Left lung (tissue), 10 donors: ENCODE measurements around the gene ZNF81. TPM values are rescaled to one million over a fixed set of nuclear protein-coding genes. Genes with fewer than 3 reads are reported as not detected.
A peak's percentile ranks its signal among the peaks of the same experiment; 100 is the strongest.
"Not testable (repeated sequence)": the region's sequence is repeated elsewhere in the genome, so short reads cannot be mapped to it uniquely, and the experiment has no call there.

Experiments used
- ATAC-seq: fragments of 200-7000 bp; cut with Tn5 transposase; one replicate; pipeline ENCODE4 v1.9.1; 2020; ENCODE audit warnings: moderate library complexity
- DNase-seq, 4 donors: peaks; one replicate each; pipeline ENCODE4 v3.0.0-alpha.2; 2013 to 2020
- H3K27ac ChIP-seq, 2 donors: fragments of 200-600 bp; sonication (generic) in 1 of 2; one replicate each; pipeline versions ENCODE4 v1.5.0 to v1.8.0; 2020 to 2021
- H3K27me3 ChIP-seq, 2 donors: fragments of 200-600 bp; sonication (generic) in 1 of 2; one replicate each; pipeline versions ENCODE4 v1.5.0 to v1.8.0; 2020 to 2021
- H3K36me3 ChIP-seq, 2 donors: fragments of 200-600 bp; sonication (generic) in 1 of 2; one replicate each; pipeline versions ENCODE4 v1.5.0 to v1.8.0; 2020 to 2021
- H3K4me1 ChIP-seq, 2 donors: fragments of 200-600 bp; one replicate each; pipeline ENCODE4 v1.8.0; 2021
- H3K4me3 ChIP-seq, 2 donors: fragments of 200-600 bp; sonication (generic) in 1 of 2; one replicate each; pipeline versions ENCODE4 v1.5.0 to v1.8.0; 2020 to 2021; ENCODE audit warnings: mild to moderate bottlenecking in 1 of 2
- H3K9me3 ChIP-seq, 2 donors: fragments of 200-600 bp; sonication (generic) in 1 of 2; one replicate each; pipeline versions ENCODE4 v1.5.0 to v1.8.0; 2020 to 2021
- intact Hi-C, 2 donors: fragments of 100-400 bp; cut with DNase I; formaldehyde crosslinking; loops; one replicate each; pipeline versions ENCODE4 v1.11.2 to v1.14.2; 2022
- polyA plus RNA-seq, 6 donors: library from polyadenylated mRNA; unstranded; fragments of 120-200 nt; gene quantifications; one replicate each; pipeline ENCODE4 v1.2.1, GENCODE V29; 2013; ENCODE audit not compliant: insufficient read length in 6 of 6
- total RNA-seq, 2 donors: library from RNA; stranded (reverse); fragmentation: NEBNext Ultra II Directional; extraction: Animal tissue kit (Norgen Biotek cat#: 25700); gene quantifications; one replicate each; pipeline ENCODE4 v1.2.1, GENCODE V29; 2021
- TF ChIP-seq, protein P1 (sequence below), 2 donors: fragments of 200-600 bp; sonication (generic) in 1 of 2; IDR thresholded peaks; one replicate each; pipeline versions ENCODE4 v1.5.0 to v1.8.0; 2021; ENCODE audit warnings: antibody characterized with exemption in 2 of 2
- donor health status: DM: no; HTN: yes; CAD: no.
- donor health status: DM: no; HTN: no; CAD: no.

Gene ZNF81
- total and polyA plus RNA-seq, 8 donors: 5.8 to 12.3 (median 7.3) TPM

DNA sequence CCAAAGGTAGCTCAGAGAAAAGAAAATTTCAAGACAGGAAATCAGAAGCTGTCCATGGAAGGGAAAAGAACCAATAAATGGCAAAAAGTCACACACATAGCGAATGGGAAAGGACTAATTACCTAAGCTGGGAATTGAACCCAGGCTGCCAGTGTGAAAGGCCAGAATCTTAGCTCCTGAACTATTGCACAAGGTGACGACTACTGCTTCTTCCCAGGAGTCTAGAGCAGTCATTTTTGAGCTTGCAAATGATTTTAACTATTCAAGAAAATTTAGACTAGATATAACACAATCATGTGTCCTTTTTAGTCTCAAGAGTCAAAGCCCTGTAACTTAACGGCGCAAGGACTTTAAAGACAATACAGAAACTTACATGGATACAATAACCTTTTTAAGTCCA lies 34.1 kb upstream of the ZNF81 start:
- DNase-seq: no peak
- H3K4me1 ChIP-seq: no peaks in the 10 kb centered on the region
- H3K36me3 ChIP-seq: no peaks in the 10 kb centered on the region
- H3K9me3 ChIP-seq: no peaks in the 10 kb centered on the region
- H3K27me3 ChIP-seq: no peaks in the 10 kb centered on the region
- intact Hi-C loops: no loop called here
- no peak overlapping the region for H3K27ac ChIP-seq
- ATAC-seq: peak; percentile 37
- H3K4me3 ChIP-seq: no peak overlapping the region
- TF ChIP-seq, protein P1, sequence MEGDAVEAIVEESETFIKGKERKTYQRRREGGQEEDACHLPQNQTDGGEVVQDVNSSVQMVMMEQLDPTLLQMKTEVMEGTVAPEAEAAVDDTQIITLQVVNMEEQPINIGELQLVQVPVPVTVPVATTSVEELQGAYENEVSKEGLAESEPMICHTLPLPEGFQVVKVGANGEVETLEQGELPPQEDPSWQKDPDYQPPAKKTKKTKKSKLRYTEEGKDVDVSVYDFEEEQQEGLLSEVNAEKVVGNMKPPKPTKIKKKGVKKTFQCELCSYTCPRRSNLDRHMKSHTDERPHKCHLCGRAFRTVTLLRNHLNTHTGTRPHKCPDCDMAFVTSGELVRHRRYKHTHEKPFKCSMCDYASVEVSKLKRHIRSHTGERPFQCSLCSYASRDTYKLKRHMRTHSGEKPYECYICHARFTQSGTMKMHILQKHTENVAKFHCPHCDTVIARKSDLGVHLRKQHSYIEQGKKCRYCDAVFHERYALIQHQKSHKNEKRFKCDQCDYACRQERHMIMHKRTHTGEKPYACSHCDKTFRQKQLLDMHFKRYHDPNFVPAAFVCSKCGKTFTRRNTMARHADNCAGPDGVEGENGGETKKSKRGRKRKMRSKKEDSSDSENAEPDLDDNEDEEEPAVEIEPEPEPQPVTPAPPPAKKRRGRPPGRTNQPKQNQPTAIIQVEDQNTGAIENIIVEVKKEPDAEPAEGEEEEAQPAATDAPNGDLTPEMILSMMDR (IDR thresholded peaks at IDR 0.05): no peak

DNA sequence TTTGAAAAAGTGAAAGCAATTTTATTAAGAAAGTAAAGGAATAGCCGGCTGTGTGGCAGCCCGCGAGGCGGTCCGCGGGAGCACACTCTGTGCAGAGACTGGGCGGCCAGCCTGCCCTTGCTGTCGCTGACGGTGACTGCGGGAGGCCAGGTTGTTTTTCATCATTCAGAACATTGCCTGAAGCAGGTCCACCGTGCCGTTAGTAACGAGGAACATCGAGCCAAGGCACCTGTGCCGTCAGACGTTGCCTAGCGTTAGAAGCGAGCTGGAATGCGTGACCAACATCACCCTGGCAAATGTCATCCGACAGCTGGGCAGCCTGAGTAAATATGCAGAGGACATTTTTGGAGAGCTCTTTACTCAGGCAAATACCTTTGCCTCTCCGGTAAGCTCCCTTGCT lies 33.6 kb upstream of the ZNF81 start:
- H3K27me3 ChIP-seq, H3K4me3 ChIP-seq, H3K4me1 ChIP-seq, intact Hi-C loops, DNase-seq, H3K27ac ChIP-seq, H3K36me3 ChIP-seq, H3K9me3 ChIP-seq: not testable (repeated sequence)
- ATAC-seq: peak; percentile 68

DNA sequence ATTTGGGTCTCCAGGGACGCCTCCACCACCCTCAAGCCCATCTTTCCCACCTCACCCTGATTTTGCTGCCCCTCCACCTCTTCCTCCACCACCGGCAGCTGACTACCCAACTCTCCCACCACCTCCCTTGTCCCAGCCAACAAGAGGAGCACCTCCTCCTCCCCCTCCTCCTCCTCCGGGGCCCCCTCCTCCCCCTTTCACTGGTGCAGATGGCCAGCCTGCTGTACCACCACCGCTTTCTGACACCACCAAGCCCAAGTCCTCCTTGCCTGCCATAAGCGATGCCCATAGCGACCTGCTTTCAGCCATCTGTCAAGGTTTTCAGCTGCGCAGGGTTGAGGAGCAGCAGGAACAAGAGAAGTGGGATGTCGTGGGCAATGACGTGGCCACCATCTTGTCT lies 32.4 kb upstream of the ZNF81 start:
- Histone ChIP-seq H3K4me1 (no peaks in the 10 kb centered on the region), H3K4me3 (no peak overlapping the region), H3K9me3 (no peaks in the 10 kb centered on the region), H3K36me3 (no peaks in the 10 kb centered on the region), H3K27me3 (no peaks in the 10 kb centered on the region), H3K27ac (no peak overlapping the region)
- TF ChIP-seq, protein P1 (IDR thresholded peaks at IDR 0.05): no peak
- DNase-seq (no peak), ATAC-seq (no peak)
- intact Hi-C loops: no loop called here

DNA sequence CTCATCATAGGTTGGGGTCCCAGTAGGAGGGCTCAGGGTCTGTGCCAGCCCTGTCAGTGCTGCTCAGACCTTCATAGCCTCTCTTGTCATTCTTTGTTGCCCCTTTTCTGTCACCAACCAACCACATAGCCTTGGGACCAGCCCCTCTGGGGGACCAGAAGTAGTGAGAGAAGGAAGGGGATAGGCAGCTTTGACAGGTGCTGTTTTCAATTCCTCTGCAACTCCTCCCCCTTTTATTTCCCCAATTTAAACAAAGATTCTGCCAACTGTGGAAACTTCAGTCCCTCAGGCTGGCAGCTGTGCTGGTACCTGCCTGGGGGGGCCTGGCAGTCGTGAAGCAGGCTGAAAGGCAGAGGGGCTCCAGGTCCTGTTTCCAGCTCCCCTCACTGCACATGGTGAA lies 30.9 kb upstream of the ZNF81 start:
- intact Hi-C loops, H3K27me3 ChIP-seq: not testable (repeated sequence)

DNA sequence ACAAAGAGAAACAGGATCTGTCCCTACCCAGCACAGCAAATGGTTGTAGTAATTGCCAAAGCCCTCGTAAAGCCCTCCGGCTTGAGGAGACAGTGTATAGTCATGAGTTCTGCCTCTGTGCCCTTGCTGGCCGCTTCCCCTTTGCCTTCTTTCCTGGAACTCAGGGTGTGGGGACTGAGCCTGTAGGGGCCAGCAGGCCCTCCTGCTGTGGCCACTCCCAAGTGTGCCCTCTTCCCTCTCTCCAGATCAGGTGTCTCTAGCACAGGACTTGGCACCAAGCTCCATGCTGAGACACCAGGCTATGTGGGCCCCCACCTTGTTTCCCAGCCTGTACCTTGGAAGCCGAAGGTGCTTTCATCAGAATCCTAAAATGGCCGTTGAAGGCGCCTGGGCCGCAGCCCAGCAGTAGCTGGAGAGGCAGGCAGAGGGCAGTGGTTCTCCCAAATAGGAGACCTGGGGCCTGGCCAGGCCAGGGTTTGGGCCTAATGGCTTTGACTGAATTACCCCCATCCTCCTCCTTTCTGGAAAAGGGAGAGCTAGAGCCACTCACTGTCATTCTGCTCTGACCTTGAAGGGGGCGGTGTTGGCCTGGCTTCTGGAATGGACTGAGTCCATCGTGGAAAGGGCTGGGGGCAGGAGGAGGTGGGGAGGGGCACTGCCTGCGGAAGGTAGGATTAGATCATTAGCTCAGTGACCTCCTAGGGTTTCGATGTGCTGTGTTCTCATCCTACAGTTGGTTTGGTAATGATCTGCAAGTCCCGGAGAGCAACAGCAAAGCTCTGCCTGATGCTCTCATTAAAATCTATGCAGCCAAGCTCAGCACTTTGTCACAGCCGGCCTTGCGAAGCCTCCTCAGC lies 30.1 kb upstream of the ZNF81 start:
- H3K4me3 ChIP-seq, DNase-seq, H3K27me3 ChIP-seq, ATAC-seq, H3K9me3 ChIP-seq, H3K27ac ChIP-seq, H3K4me1 ChIP-seq, H3K36me3 ChIP-seq, intact Hi-C loops: not testable (repeated sequence)

More for the DNA sequence above, 30.9 kb upstream of the ZNF81 start:
- not testable (repeated sequence) for H3K27ac ChIP-seq, H3K9me3 ChIP-seq, H3K36me3 ChIP-seq, DNase-seq, ATAC-seq, H3K4me1 ChIP-seq, H3K4me3 ChIP-seq

DNA sequence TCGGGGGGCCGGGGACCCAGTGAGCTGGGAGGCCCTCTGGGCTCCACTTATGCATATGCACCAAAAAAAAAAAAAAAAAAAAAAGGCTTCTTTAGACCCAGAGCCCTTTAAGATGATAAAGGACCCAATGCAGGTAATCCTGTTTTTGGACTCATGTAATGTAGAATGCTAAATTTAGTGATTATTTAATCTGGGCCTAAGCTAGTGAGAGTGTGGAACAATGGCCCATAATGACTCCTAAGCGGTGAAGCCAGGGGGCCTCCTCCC lies 29.5 kb upstream of the ZNF81 start:
- H3K27me3 ChIP-seq, intact Hi-C loops, H3K4me1 ChIP-seq, DNase-seq, H3K4me3 ChIP-seq, H3K9me3 ChIP-seq, H3K36me3 ChIP-seq, ATAC-seq, H3K27ac ChIP-seq: not testable (repeated sequence)

DNA sequence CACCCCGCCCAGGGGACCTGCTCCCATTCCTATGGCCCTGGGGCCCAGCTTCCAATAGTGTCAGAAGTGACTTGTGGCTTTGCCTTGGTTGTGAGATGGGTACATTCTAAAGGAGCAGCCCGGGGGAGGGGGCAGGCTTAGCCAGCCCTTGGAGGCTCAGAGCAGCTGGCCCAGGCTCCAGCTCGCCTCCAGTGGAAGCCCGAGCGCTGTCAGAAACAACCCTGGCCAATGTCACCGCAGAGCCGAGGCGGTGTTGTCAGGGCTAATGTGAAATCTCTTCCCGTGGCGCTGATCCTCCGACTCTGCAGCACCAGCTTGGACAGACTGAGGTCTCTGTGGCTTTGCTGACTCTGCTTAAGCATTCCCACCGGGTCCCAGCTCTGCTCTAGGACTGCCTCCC lies 29.2 kb upstream of the ZNF81 start:
- TF ChIP-seq, protein P1 (IDR thresholded peaks at IDR 0.05): no peak
- ATAC-seq: no peak
- intact Hi-C loops: no loop called here

More for the DNA sequence above, 29.2 kb upstream of the ZNF81 start:
- Histone ChIP-seq H3K4me3 (no peak overlapping the region), H3K4me1 (no peaks in the 10 kb centered on the region), H3K27me3 (no peaks in the 10 kb centered on the region), H3K36me3 (no peaks in the 10 kb centered on the region), H3K9me3 (no peaks in the 10 kb centered on the region), H3K27ac (no peak overlapping the region)
- no peak for DNase-seq
